B cell (primary cell): ENCODE measurements around the gene ADH7.

Experiments
- EZH2 ChIP-seq: IDR thresholded peaks from 2 replicates; pipeline ENCODE4 v1.6.1; 2012; ENCODE audit warnings: borderline replicate concordance, low read depth, mild to moderate bottlenecking, moderate library complexity, low read length; ENCODE audit not compliant: insufficient read depth, poor library complexity, severe bottlenecking
- TF ChIP-seq, protein P1 (sequence below): fragments of 200-600 bp; IDR thresholded peaks from one replicate; pipeline ENCODE4 v1.8.0; 2022; ENCODE audit warnings: antibody characterized with exemption, mild to moderate bottlenecking

- TF ChIP-seq, protein P1, sequence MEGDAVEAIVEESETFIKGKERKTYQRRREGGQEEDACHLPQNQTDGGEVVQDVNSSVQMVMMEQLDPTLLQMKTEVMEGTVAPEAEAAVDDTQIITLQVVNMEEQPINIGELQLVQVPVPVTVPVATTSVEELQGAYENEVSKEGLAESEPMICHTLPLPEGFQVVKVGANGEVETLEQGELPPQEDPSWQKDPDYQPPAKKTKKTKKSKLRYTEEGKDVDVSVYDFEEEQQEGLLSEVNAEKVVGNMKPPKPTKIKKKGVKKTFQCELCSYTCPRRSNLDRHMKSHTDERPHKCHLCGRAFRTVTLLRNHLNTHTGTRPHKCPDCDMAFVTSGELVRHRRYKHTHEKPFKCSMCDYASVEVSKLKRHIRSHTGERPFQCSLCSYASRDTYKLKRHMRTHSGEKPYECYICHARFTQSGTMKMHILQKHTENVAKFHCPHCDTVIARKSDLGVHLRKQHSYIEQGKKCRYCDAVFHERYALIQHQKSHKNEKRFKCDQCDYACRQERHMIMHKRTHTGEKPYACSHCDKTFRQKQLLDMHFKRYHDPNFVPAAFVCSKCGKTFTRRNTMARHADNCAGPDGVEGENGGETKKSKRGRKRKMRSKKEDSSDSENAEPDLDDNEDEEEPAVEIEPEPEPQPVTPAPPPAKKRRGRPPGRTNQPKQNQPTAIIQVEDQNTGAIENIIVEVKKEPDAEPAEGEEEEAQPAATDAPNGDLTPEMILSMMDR, result no peak
- TF ChIP-seq EZH2, result no peak
Measured at GRCh38 chr4:99382745-99383360, 52.3 kb downstream of the ADH7 start.
